GM18511 (cell line): ENCODE data around the gene SNX10.

Experiments
- ATAC-seq: cut with Tn5 transposase; IDR thresholded peaks from one replicate; pipeline ENCODE4 v1.9.1; 2021; ENCODE audit warnings: mild to moderate bottlenecking, moderate library complexity; ENCODE audit not compliant: unreplicated experiment

The SNX10 gene

GRCh38 chr7:26332698-26333097, 41.0 kb downstream of the SNX10 start:
- no peak for ATAC-seq

- no peak for ATAC-seq
Observed at GRCh38 chr7:26334166-26334859, 42.7 kb downstream of the SNX10 start.

- ATAC-seq = no peak
Observed at GRCh38 chr7:26337232-26337865, 45.7 kb downstream of the SNX10 start.

GRCh38 chr7:26340476-26341018, 48.9 kb downstream of the SNX10 start:
- ATAC-seq = no peak

- ATAC-seq = no peak
Observed at GRCh38 chr7:26343320-26343832, 51.7 kb downstream of the SNX10 start.

GRCh38 chr7:26343837-26344236, 52.2 kb downstream of the SNX10 start:
- ATAC-seq = no peak

- no peak for ATAC-seq
Observed at GRCh38 chr7:26345202-26345601, 53.5 kb downstream of the SNX10 start.

- ATAC-seq = no peak
Observed at GRCh38 chr7:26345837-26346236, 54.2 kb downstream of the SNX10 start.

- ATAC-seq = no peak
Observed at GRCh38 chr7:26346611-26347203, 55.0 kb downstream of the SNX10 start.

GRCh38 chr7:26348234-26348851, 56.7 kb downstream of the SNX10 start:
- ATAC-seq = peak; percentile 89

GRCh38 chr7:26349005-26349915, 57.6 kb downstream of the SNX10 start:
- ATAC-seq = no peak

GRCh38 chr7:26351171-26351570, 59.5 kb downstream of the SNX10 start:
- ATAC-seq = no peak

- no peak for ATAC-seq
Observed at GRCh38 chr7:26356229-26356628, 64.6 kb downstream of the SNX10 start.

- no peak for ATAC-seq
Observed at GRCh38 chr7:26356929-26357798, 65.5 kb downstream of the SNX10 start.

- ATAC-seq = no peak
Observed at GRCh38 chr7:26357799-26358151, 66.1 kb downstream of the SNX10 start.

GRCh38 chr7:26360650-26361049, 69.0 kb downstream of the SNX10 start:
- ATAC-seq = no peak

GRCh38 chr7:26361637-26362036, 70.0 kb downstream of the SNX10 start:
- no peak for ATAC-seq

GRCh38 chr7:26363465-26363864, 71.8 kb downstream of the SNX10 start:
- ATAC-seq = no peak

- ATAC-seq = peak; percentile 87
Observed at GRCh38 chr7:26365077-26365900, 73.6 kb downstream of the SNX10 start.
